ENCODE measurements around the gene SAXO2.
"Not testable (repeated sequence)": the region's sequence is repeated elsewhere in the genome, so short reads cannot be mapped to it uniquely, and the experiment has no call there.

SAXO2 gene

DNA sequence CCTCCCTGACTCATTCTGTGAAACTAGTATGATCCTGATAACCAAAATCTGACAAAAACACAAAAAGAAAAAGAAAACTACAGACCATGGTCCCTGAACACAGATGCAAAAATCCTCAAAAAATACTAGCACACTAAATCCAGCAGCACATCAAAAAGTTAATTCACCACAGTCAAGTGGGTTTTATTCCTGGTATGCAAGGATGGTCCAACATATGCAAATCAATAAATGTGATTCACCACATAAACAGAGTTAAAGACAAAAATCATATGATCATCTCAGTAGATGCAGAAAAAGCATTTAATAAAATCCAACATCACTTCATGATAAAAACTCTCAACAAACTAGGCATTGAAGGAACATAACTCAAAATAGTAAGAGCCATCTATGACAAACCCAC lies 12.8 kb downstream of the SAXO2 start:
- DNase-seq (ENCODE audit: low read depth) = no peak
- no peak for TF ChIP-seq CTCF (IDR thresholded peaks at IDR 0.05; ENCODE audit: low read depth, low read length, missing control alignments)
- H3K4me3 ChIP-seq (ENCODE audit: low read depth, low read length) = no peak overlapping the region

GRCh38 chr15:82281276-82281675 lies 18.7 kb downstream of the SAXO2 start:
- H3K4me3 ChIP-seq (ENCODE audit: low read depth, low read length); DNase-seq (ENCODE audit: low read depth): not testable (repeated sequence)

GRCh38 chr15:82282386-82282785 lies 19.8 kb downstream of the SAXO2 start:
- H3K4me3 ChIP-seq (ENCODE audit: low read depth, low read length); DNase-seq (ENCODE audit: low read depth): not testable (repeated sequence)
- peak; percentile 7 for TF ChIP-seq CTCF (IDR thresholded peaks at IDR 0.05; ENCODE audit: low read depth, low read length, missing control alignments)

DNA sequence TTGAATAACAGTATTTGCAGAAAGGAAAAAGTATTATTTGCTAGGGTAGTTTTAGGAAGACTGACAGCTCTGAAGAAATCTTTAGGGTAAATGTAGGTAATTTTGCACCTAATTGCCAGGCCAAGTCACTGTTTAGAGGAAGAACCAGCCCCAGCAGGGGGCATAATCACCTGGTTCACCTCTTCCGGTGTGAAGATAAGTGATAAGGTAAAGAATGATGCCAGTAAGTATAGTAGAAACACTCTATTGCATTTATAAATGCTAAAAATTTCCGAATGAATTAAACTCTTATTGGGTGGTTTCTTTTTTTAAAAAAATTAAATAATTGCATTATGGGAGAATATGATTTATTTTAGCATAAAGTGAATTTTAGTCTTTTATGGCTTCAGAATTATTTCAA lies 21.8 kb downstream of the SAXO2 start:
- DNase-seq (ENCODE audit: low read depth); H3K4me3 ChIP-seq (ENCODE audit: low read depth, low read length): not testable (repeated sequence)

DNA sequence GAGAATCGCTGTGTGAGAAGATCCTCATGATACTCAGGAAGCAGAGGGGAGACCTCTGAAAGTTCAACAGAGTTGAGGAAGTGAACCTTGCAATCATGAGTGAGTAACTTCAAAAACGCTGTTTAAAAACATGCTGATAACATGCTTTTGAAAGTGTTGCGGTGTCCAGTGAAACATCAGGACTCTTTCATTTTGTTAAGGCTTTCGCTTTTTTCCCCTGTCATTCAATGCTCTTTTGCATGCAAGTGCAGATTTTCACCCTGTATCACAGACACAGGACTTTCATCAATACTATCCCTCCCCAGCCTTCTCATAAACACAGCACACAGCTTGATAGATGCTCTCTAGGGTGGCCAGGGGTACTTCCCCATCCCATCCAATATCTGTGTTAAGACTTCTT lies 23.9 kb downstream of the SAXO2 start:
- not testable (repeated sequence) for H3K4me3 ChIP-seq (ENCODE audit: low read depth, low read length)
- peak; percentile 73 for DNase-seq (ENCODE audit: low read depth)

- not testable (repeated sequence) for H3K4me3 ChIP-seq (ENCODE audit: low read depth, low read length); DNase-seq (ENCODE audit: low read depth)
Measured at GRCh38 chr15:82288202-82288601, 25.6 kb downstream of the SAXO2 start.

DNA sequence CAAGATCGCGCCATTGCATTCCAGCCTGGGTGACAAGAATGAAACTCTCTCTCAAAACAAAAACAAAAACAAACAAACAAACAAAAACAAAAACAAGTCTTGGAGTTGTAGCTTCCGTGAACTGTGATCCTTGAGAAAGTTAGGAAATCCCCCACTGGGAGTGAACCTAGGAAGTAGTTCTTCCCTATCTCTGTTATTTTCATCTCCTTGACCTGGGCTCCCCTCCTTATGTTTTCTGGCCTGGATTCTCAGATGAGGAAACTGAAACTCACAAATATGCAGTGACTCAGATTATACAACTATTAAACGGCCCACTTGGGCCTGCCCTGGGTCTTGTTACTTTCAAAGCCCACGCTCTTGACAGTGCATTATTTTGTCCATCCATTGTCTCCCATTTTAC lies 29.7 kb downstream of the SAXO2 start:
- DNase-seq (ENCODE audit: low read depth) = no peak
- no peak overlapping the region for H3K4me3 ChIP-seq (ENCODE audit: low read depth, low read length)
- no peak for TF ChIP-seq CTCF (IDR thresholded peaks at IDR 0.05; ENCODE audit: low read depth, low read length, missing control alignments)

- no peak for TF ChIP-seq CTCF (IDR thresholded peaks at IDR 0.05; ENCODE audit: low read depth, low read length, missing control alignments)
- no peak overlapping the region for H3K4me3 ChIP-seq (ENCODE audit: low read depth, low read length)
- DNase-seq (ENCODE audit: low read depth) = no peak
Measured at GRCh38 chr15:82294061-82294690, 31.6 kb downstream of the SAXO2 start.

GRCh38 chr15:82297546-82297945 lies 34.9 kb downstream of the SAXO2 start:
- DNase-seq (ENCODE audit: low read depth) = no peak
- TF ChIP-seq CTCF (IDR thresholded peaks at IDR 0.05; ENCODE audit: low read depth, low read length, missing control alignments) = no peak
- H3K4me3 ChIP-seq (ENCODE audit: low read depth, low read length) = no peak overlapping the region
